Measurements from ENCODE around the gene ASCC3.

DNA sequence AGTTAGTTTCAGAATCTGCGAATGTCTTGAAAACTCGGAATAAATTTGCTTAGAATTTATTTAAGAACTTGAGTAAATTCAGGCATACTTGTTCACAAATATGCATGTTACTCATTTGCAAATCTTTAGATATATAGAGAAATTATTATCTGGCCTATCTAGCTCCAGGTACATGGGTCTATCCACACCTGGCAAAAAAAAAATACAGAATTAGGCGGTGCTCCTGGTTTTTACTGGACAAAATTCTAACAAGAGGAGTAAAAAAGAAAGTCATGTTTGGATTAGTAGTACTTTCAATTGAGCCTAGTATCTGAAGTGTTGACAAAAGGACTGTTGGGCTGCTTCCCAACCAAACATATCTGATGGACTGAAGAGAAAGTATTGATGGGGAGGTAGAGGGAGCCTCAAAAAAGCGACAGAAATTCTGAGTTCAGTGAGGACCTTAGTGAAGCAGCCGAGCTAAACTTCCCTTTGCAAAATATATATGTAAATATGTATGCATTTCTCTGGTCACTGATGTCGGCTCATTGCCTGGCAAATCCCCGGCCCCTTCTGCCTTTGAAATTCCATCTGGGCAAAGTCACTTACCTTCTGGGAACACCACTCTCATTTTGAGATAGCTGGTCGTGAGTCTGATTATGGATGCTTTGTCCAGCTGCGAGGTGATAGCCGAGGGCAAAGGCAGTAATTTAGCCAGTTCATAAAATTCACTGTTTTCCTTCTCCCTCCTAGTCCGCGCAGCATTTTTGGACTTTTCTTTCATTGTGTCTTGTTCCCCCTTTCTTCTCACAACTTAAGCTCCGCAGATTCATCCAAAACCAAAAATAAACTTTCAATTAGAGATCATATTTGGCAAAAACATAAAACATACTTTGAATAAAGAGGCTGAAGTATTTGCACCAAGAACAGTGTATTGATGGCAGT is 418.2 kb downstream of the ASCC3 start:
- TF ChIP-seq, protein P1, sequence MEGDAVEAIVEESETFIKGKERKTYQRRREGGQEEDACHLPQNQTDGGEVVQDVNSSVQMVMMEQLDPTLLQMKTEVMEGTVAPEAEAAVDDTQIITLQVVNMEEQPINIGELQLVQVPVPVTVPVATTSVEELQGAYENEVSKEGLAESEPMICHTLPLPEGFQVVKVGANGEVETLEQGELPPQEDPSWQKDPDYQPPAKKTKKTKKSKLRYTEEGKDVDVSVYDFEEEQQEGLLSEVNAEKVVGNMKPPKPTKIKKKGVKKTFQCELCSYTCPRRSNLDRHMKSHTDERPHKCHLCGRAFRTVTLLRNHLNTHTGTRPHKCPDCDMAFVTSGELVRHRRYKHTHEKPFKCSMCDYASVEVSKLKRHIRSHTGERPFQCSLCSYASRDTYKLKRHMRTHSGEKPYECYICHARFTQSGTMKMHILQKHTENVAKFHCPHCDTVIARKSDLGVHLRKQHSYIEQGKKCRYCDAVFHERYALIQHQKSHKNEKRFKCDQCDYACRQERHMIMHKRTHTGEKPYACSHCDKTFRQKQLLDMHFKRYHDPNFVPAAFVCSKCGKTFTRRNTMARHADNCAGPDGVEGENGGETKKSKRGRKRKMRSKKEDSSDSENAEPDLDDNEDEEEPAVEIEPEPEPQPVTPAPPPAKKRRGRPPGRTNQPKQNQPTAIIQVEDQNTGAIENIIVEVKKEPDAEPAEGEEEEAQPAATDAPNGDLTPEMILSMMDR (IDR thresholded peaks at IDR 0.05; ENCODE audit: poor library complexity) = no peak
- TF ChIP-seq EZH2 (IDR thresholded peaks at IDR 0.05; ENCODE audit: borderline replicate concordance) (peak; percentile 25), EZH2phosphoT487 (IDR thresholded peaks at IDR 0.05; ENCODE audit: low read depth, severe bottlenecking, unreplicated experiment) (peak; percentile 74)

Measured in hepatocyte (in vitro differentiated cells).